ENCODE measurements around the gene ANGPTL4. TPM values are rescaled to one million over a fixed set of nuclear protein-coding genes. Genes with fewer than 3 reads are reported as not detected.

The ANGPTL4 gene
- total and polyA plus RNA-seq, 2 experiments from 2014 or later: 1.9 to 2.2 TPM

DNA sequence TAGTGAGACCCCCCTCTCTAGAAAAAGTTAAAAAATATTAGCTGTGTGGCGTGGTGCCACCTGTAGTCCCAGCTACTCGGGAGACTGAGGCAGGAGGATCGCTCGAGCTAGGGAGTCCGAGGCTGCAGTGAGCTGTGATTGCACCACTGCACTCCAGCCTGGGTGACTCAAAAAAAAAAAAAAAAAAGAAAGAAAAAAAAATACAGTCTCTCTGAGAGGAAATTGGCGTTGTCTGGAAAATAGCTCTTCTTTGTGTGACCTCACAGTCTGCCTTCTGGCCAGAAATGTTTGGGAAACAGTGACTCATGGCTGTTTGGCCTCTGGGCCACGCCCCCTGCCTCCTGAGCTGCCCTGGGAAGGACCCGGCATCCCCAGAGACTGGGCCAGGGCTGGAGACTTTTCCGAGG is 59.9 kb downstream of the ANGPTL4 start (continued):
- TF ChIP-seq, protein P1, sequence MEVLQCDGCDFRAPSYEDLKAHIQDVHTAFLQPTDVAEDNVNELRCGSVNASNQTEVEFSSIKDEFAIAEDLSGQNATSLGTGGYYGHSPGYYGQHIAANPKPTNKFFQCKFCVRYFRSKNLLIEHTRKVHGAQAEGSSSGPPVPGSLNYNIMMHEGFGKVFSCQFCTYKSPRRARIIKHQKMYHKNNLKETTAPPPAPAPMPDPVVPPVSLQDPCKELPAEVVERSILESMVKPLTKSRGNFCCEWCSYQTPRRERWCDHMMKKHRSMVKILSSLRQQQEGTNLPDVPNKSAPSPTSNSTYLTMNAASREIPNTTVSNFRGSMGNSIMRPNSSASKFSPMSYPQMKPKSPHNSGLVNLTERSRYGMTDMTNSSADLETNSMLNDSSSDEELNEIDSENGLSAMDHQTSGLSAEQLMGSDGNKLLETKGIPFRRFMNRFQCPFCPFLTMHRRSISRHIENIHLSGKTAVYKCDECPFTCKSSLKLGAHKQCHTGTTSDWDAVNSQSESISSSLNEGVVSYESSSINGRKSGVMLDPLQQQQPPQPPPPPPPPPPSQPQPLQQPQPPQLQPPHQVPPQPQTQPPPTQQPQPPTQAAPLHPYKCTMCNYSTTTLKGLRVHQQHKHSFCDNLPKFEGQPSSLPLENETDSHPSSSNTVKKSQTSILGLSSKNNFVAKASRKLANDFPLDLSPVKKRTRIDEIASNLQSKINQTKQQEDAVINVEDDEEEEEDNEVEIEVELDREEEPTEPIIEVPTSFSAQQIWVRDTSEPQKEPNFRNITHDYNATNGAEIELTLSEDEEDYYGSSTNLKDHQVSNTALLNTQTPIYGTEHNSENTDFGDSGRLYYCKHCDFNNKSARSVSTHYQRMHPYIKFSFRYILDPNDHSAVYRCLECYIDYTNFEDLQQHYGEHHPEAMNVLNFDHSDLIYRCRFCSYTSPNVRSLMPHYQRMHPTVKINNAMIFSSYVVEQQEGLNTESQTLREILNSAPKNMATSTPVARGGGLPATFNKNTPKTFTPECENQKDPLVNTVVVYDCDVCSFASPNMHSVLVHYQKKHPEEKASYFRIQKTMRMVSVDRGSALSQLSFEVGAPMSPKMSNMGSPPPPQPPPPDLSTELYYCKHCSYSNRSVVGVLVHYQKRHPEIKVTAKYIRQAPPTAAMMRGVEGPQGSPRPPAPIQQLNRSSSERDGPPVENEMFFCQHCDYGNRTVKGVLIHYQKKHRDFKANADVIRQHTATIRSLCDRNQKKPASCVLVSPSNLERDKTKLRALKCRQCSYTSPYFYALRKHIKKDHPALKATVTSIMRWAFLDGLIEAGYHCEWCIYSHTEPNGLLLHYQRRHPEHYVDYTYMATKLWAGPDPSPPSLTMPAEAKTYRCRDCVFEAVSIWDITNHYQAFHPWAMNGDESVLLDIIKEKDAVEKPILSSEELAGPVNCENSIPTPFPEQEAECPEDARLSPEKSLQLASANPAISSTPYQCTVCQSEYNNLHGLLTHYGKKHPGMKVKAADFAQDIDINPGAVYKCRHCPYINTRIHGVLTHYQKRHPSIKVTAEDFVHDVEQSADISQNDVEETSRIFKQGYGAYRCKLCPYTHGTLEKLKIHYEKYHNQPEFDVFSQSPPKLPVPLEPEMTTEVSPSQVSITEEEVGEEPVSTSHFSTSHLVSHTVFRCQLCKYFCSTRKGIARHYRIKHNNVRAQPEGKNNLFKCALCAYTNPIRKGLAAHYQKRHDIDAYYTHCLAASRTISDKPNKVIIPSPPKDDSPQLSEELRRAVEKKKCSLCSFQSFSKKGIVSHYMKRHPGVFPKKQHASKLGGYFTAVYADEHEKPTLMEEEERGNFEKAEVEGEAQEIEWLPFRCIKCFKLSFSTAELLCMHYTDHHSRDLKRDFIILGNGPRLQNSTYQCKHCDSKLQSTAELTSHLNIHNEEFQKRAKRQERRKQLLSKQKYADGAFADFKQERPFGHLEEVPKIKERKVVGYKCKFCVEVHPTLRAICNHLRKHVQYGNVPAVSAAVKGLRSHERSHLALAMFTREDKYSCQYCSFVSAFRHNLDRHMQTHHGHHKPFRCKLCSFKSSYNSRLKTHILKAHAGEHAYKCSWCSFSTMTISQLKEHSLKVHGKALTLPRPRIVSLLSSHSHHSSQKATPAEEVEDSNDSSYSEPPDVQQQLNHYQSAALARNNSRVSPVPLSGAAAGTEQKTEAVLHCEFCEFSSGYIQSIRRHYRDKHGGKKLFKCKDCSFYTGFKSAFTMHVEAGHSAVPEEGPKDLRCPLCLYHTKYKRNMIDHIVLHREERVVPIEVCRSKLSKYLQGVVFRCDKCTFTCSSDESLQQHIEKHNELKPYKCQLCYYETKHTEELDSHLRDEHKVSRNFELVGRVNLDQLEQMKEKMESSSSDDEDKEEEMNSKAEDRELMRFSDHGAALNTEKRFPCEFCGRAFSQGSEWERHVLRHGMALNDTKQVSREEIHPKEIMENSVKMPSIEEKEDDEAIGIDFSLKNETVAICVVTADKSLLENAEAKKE (CRISPR knock-in tag; IDR thresholded peaks at IDR 0.05): no peak
- no peak for TF ChIP-seq CREB1 (CRISPR knock-in tag; IDR thresholded peaks at IDR 0.05; ENCODE audit: low read depth)
- no peak for TF ChIP-seq JUNB (IDR thresholded peaks at IDR 0.05; ENCODE audit: unreplicated experiment)
- no peak for TF ChIP-seq STAT1 (IDR thresholded peaks at IDR 0.05; ENCODE audit: unreplicated experiment)
- no peak for TF ChIP-seq POLR2AphosphoS5 (IDR thresholded peaks at IDR 0.05; ENCODE audit: low read depth)
- TF ChIP-seq ZNF114 (CRISPR knock-in tag; IDR thresholded peaks at IDR 0.05): no peak
- TF ChIP-seq NANOG (IDR thresholded peaks at IDR 0.05; ENCODE audit: borderline replicate concordance): no peak
- TF ChIP-seq, protein P2, sequence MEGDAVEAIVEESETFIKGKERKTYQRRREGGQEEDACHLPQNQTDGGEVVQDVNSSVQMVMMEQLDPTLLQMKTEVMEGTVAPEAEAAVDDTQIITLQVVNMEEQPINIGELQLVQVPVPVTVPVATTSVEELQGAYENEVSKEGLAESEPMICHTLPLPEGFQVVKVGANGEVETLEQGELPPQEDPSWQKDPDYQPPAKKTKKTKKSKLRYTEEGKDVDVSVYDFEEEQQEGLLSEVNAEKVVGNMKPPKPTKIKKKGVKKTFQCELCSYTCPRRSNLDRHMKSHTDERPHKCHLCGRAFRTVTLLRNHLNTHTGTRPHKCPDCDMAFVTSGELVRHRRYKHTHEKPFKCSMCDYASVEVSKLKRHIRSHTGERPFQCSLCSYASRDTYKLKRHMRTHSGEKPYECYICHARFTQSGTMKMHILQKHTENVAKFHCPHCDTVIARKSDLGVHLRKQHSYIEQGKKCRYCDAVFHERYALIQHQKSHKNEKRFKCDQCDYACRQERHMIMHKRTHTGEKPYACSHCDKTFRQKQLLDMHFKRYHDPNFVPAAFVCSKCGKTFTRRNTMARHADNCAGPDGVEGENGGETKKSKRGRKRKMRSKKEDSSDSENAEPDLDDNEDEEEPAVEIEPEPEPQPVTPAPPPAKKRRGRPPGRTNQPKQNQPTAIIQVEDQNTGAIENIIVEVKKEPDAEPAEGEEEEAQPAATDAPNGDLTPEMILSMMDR (conservative IDR thresholded peaks at IDR 0.05; ENCODE audit: low read depth in 2 of 2): no peak
- TF ChIP-seq ZNF331 (CRISPR knock-in tag; IDR thresholded peaks at IDR 0.05; ENCODE audit: low read depth): no peak
- no peak for TF ChIP-seq EZH2 (IDR thresholded peaks at IDR 0.05; ENCODE audit: low read depth, unreplicated experiment)

Small RNA genes lying within 50 kb of the gene (microRNA-seq; reads per million reads assigned to microRNA genes)
- not detected for gene MIR4999

Small RNA genes lying within 50 kb of the gene (small RNA-seq; reads per million reads assigned to genes)
- gene MIR4999 (ENCODE audit: low replicate concordance): not detected

Other genes with a start within 250 kb of the ANGPTL4 start
- 34.7 and 54.5 TPM in 2 replicates for gene FBN3, start 214.6 kb upstream of the ANGPTL4 start, total RNA-seq (2014; rRNA removed; shearing (Covaris generic))
- gene FBN3, start 214.6 kb upstream of the ANGPTL4 start, polyA plus RNA-seq (2016; fragmentation: Nextera tagmentation; extraction: Ambion mirVana): 7.7 and 8.5 TPM in 2 replicates
- 96.2 and 109 TPM in 2 replicates for gene CERS4, start 154.8 kb upstream of the ANGPTL4 start, total RNA-seq (2014; rRNA removed; shearing (Covaris generic))
- gene CERS4, start 154.8 kb upstream of the ANGPTL4 start, polyA plus RNA-seq (2016; fragmentation: Nextera tagmentation; extraction: Ambion mirVana): 68.5 and 74.5 TPM in 2 replicates
- 84.9 and 124 TPM in 2 replicates for gene CD320, start 55.8 kb upstream of the ANGPTL4 start, total RNA-seq (2014; rRNA removed; shearing (Covaris generic))
- 87.0 and 90.0 TPM in 2 replicates for gene CD320, start 55.8 kb upstream of the ANGPTL4 start, polyA plus RNA-seq (2016; fragmentation: Nextera tagmentation; extraction: Ambion mirVana)
- gene NDUFA7, start 42.8 kb upstream of the ANGPTL4 start, total RNA-seq (2014; rRNA removed; shearing (Covaris generic)): 35.1 and 38.3 TPM in 2 replicates
- 344 and 364 TPM in 2 replicates for gene NDUFA7, start 42.8 kb upstream of the ANGPTL4 start, polyA plus RNA-seq (2016; fragmentation: Nextera tagmentation; extraction: Ambion mirVana)
- 151 and 174 TPM in 2 replicates for gene RPS28, start 42.7 kb upstream of the ANGPTL4 start, total RNA-seq (2014; rRNA removed; shearing (Covaris generic))
- 1,790 and 2,003 TPM in 2 replicates for gene RPS28, start 42.7 kb upstream of the ANGPTL4 start, polyA plus RNA-seq (2016; fragmentation: Nextera tagmentation; extraction: Ambion mirVana)
- 8.7 and 9.3 TPM in 2 replicates for gene KANK3, start 20.9 kb upstream of the ANGPTL4 start, total RNA-seq (2014; rRNA removed; shearing (Covaris generic))
- 2.0 and 2.2 TPM in 2 replicates for gene KANK3, start 20.9 kb upstream of the ANGPTL4 start, polyA plus RNA-seq (2016; fragmentation: Nextera tagmentation; extraction: Ambion mirVana)
- gene RAB11B, start 26.2 kb downstream of the ANGPTL4 start, total RNA-seq (2014; rRNA removed; shearing (Covaris generic)): 70.0 and 79.6 TPM in 2 replicates
- gene RAB11B, start 26.2 kb downstream of the ANGPTL4 start, polyA plus RNA-seq (2016; fragmentation: Nextera tagmentation; extraction: Ambion mirVana): 64.8 and 66.0 TPM in 2 replicates
- gene MARCHF2, start 49.1 kb downstream of the ANGPTL4 start, total RNA-seq (2014; rRNA removed; shearing (Covaris generic)): 50.1 and 58.7 TPM in 2 replicates
- gene MARCHF2, start 49.1 kb downstream of the ANGPTL4 start, polyA plus RNA-seq (2016; fragmentation: Nextera tagmentation; extraction: Ambion mirVana): 18.9 and 20.7 TPM in 2 replicates
- gene HNRNPM, start 80.8 kb downstream of the ANGPTL4 start, total RNA-seq (2014; rRNA removed; shearing (Covaris generic)): 359 and 389 TPM in 2 replicates
- 276 and 291 TPM in 2 replicates for gene HNRNPM, start 80.8 kb downstream of the ANGPTL4 start, polyA plus RNA-seq (2016; fragmentation: Nextera tagmentation; extraction: Ambion mirVana)
- 0.07 and 0.31 TPM in 2 replicates for gene PRAM1, start 138.5 kb downstream of the ANGPTL4 start, total RNA-seq (2014; rRNA removed; shearing (Covaris generic))
- gene PRAM1, start 138.5 kb downstream of the ANGPTL4 start, polyA plus RNA-seq (2016; fragmentation: Nextera tagmentation; extraction: Ambion mirVana): 0.54 TPM in 1 of 2 replicates, not detected in the other
- gene ZNF414, start 150.0 kb downstream of the ANGPTL4 start, total RNA-seq (2014; rRNA removed; shearing (Covaris generic)): 29.2 and 45.0 TPM in 2 replicates
- gene ZNF414, start 150.0 kb downstream of the ANGPTL4 start, polyA plus RNA-seq (2016; fragmentation: Nextera tagmentation; extraction: Ambion mirVana): 27.4 and 31.6 TPM in 2 replicates
- gene MYO1F, start 213.3 kb downstream of the ANGPTL4 start, total RNA-seq (2014; rRNA removed; shearing (Covaris generic)): 3.8 and 3.9 TPM in 2 replicates
- 5.7 and 7.1 TPM in 2 replicates for gene MYO1F, start 213.3 kb downstream of the ANGPTL4 start, polyA plus RNA-seq (2016; fragmentation: Nextera tagmentation; extraction: Ambion mirVana)
- gene ADAMTS10, start 246.6 kb downstream of the ANGPTL4 start, total RNA-seq (2014; rRNA removed; shearing (Covaris generic)): 25.9 and 29.0 TPM in 2 replicates
- gene ADAMTS10, start 246.6 kb downstream of the ANGPTL4 start, polyA plus RNA-seq (2016; fragmentation: Nextera tagmentation; extraction: Ambion mirVana): 4.8 and 5.0 TPM in 2 replicates

Measured in GM23338 (cell line).